Measurements from ENCODE around the gene GRID2. TPM values are rescaled to one million over a fixed set of nuclear protein-coding genes. Genes with fewer than 3 reads are reported as not detected.

GRID2 gene
- polyA plus RNA-seq, 1 donor (not counting 4 experiments of a cell fraction or from before 2014, with no cell fraction given), result not detected

DNA sequence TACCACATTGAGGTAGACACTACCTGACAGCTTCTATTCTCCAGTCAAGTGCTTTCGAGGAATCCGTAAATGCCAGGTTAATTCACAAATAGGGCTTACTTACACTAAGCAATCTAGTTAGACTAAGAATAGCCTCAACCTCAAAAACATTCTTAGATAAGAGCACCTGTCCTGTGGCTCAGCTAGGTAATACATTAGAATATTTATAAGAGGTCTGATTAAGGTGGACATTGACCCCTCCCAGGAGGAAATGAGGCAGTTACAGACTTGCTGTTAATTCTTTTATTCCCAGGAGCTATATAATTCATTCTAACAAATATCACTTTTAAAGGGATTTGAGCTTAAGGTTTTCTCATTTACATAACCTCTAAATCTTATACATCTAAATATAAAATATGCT is 758.1 kb downstream of the GRID2 start:
- Histone ChIP-seq H3K9me3 (ENCODE audit: control insufficient read depth, low read depth, low read length) (no peaks in the 10 kb centered on the region), H3K4me3 (ENCODE audit: control insufficient read depth in 2 of 3, extremely low read depth in 1 of 3, insufficient read depth in 2 of 3, low read depth in 1 of 3, low read length in 3 of 3) (no peak overlapping the region), H3K27ac (ENCODE audit: control insufficient read depth, insufficient read depth, low read length) (no peak overlapping the region), H2AFZ (ENCODE audit: control insufficient read depth, low read length) (no peak overlapping the region), H3K36me3 (ENCODE audit: control insufficient read depth in 2 of 2, extremely low read depth in 1 of 2, insufficient read depth in 2 of 2, low read length in 2 of 2) (no peaks in the 10 kb centered on the region), H3K4me1 (ENCODE audit: control insufficient read depth, extremely low read depth, insufficient read depth, low read length) (no peaks in the 10 kb centered on the region), H4K20me1 (ENCODE audit: control insufficient read depth, extremely low read depth, insufficient read depth, low read length) (no peaks in the 10 kb centered on the region), H3K4me2 (ENCODE audit: control insufficient read depth, extremely low read depth, insufficient read depth, low read depth, low read length) (no peak overlapping the region), H3K27me3 (ENCODE audit: control insufficient read depth, extremely low read depth, insufficient read depth, low read length) (no peaks in the 10 kb centered on the region), H3K9me1 (ENCODE audit: control insufficient read depth, extremely low read depth, insufficient read depth, low read length) (no peaks in the 10 kb centered on the region), H3K79me2 (ENCODE audit: control insufficient read depth, insufficient read depth, low read length) (no peaks in the 10 kb centered on the region), H3K9ac (ENCODE audit: control insufficient read depth, extremely low read depth, insufficient read depth, low read length) (no peak overlapping the region)
- dilution Hi-C loops (cut with MboI; ENCODE audit: extremely low pct_ligation_motif_present, low sequenced_read_pairs), result no loop called here
- FAIRE-seq, result no peak
- no peak for DNase-seq (ENCODE audit: low read depth, low spot score)
- TF ChIP-seq, protein P1, sequence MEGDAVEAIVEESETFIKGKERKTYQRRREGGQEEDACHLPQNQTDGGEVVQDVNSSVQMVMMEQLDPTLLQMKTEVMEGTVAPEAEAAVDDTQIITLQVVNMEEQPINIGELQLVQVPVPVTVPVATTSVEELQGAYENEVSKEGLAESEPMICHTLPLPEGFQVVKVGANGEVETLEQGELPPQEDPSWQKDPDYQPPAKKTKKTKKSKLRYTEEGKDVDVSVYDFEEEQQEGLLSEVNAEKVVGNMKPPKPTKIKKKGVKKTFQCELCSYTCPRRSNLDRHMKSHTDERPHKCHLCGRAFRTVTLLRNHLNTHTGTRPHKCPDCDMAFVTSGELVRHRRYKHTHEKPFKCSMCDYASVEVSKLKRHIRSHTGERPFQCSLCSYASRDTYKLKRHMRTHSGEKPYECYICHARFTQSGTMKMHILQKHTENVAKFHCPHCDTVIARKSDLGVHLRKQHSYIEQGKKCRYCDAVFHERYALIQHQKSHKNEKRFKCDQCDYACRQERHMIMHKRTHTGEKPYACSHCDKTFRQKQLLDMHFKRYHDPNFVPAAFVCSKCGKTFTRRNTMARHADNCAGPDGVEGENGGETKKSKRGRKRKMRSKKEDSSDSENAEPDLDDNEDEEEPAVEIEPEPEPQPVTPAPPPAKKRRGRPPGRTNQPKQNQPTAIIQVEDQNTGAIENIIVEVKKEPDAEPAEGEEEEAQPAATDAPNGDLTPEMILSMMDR (optimal IDR thresholded peaks at IDR 0.05 in 1 of 3, IDR thresholded peaks at IDR 0.05 in 1 of 3, conservative IDR thresholded peaks at IDR 0.05 in 1 of 3; ENCODE audit: extremely low read depth in 1 of 3, insufficient read depth in 2 of 3, low read length in 3 of 3), result no peak
- TF ChIP-seq EZH2 (IDR thresholded peaks at IDR 0.05; ENCODE audit: low read length), result no peak

DNA sequence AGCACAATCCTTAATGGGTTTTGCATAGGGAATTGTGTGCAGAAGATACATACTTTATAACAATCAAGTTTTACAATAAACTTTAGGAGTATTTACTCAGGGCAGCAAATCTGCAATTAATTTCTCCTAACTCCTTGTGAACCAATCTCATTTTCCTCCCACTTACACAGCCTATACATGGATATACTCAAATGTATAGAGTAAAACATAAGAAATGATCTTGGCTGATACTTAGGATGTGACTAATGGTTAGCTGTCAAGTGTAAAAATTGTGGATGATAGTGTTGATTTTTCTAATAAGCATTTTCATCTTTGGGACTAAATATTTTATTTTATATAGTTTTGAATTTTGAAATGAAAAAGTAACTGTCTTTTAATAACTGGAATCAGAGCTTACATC is 759.6 kb downstream of the GRID2 start:
- H3K9me3 ChIP-seq (ENCODE audit: control insufficient read depth, low read depth, low read length), result no peaks in the 10 kb centered on the region
- H3K9me1 ChIP-seq (ENCODE audit: control insufficient read depth, extremely low read depth, insufficient read depth, low read length), result no peaks in the 10 kb centered on the region
- dilution Hi-C loops (cut with MboI; ENCODE audit: extremely low pct_ligation_motif_present, low sequenced_read_pairs), result no loop called here
- H3K27ac ChIP-seq (ENCODE audit: control insufficient read depth, insufficient read depth, low read length), result no peak overlapping the region
- no peaks in the 10 kb centered on the region for H3K36me3 ChIP-seq (ENCODE audit: control insufficient read depth in 2 of 2, extremely low read depth in 1 of 2, insufficient read depth in 2 of 2, low read length in 2 of 2)
- H3K4me2 ChIP-seq (ENCODE audit: control insufficient read depth, extremely low read depth, insufficient read depth, low read depth, low read length), result no peak overlapping the region
- H4K20me1 ChIP-seq (ENCODE audit: control insufficient read depth, extremely low read depth, insufficient read depth, low read length), result no peaks in the 10 kb centered on the region
- FAIRE-seq (no peak), DNase-seq (ENCODE audit: low read depth, low spot score) (no peak)
- no peak overlapping the region for H3K4me3 ChIP-seq (ENCODE audit: control insufficient read depth in 2 of 3, extremely low read depth in 1 of 3, insufficient read depth in 2 of 3, low read depth in 1 of 3, low read length in 3 of 3)
- TF ChIP-seq, protein P1 (optimal IDR thresholded peaks at IDR 0.05 in 1 of 3, IDR thresholded peaks at IDR 0.05 in 1 of 3, conservative IDR thresholded peaks at IDR 0.05 in 1 of 3; ENCODE audit: extremely low read depth in 1 of 3, insufficient read depth in 2 of 3, low read length in 3 of 3), result no peak
- no peak for TF ChIP-seq EZH2 (IDR thresholded peaks at IDR 0.05; ENCODE audit: low read length)
- no peak overlapping the region for H2AFZ ChIP-seq (ENCODE audit: control insufficient read depth, low read length)
- no peaks in the 10 kb centered on the region for H3K27me3 ChIP-seq (ENCODE audit: control insufficient read depth, extremely low read depth, insufficient read depth, low read length)
- no peaks in the 10 kb centered on the region for H3K4me1 ChIP-seq (ENCODE audit: control insufficient read depth, extremely low read depth, insufficient read depth, low read length)
- no peak overlapping the region for H3K9ac ChIP-seq (ENCODE audit: control insufficient read depth, extremely low read depth, insufficient read depth, low read length)
- H3K79me2 ChIP-seq (ENCODE audit: control insufficient read depth, insufficient read depth, low read length), result no peaks in the 10 kb centered on the region
